ENCODE measurements around the gene JAKMIP3.

- no peak for TF ChIP-seq MYC (IDR thresholded peaks at IDR 0.05; ENCODE audit: borderline replicate concordance, low read length)
- TF ChIP-seq HDAC2 (IDR thresholded peaks at IDR 0.05), result no peak
These were observed 26.4 kb upstream of the JAKMIP3 start for GRCh38 chr10:132039371-132039770.
